Upper lobe of left lung (tissue), 6 donors: ENCODE results near the gene STON2. TPM values are rescaled to one million over a fixed set of nuclear protein-coding genes. Genes with fewer than 3 reads are reported as not detected.
A peak's percentile ranks its signal among the peaks of the same experiment; 100 is the strongest.

ENCODE experiments used
- ATAC-seq, 2 donors: fragments of 200-7000 bp; cut with Tn5 transposase; one replicate each; pipeline ENCODE4 v1.9.1; 2022; ENCODE audit warnings: mild to moderate bottlenecking in 2 of 2, moderate library complexity in 2 of 2; ENCODE audit not compliant: low FRiP score in 2 of 2
- DNase-seq, 2 donors: peaks; one replicate each; pipeline ENCODE4 v3.0.0-alpha.2; 2019 to 2020
- H3K27ac ChIP-seq, 4 donors: fragments of 200-600 bp; sonication (generic); one replicate each; pipeline ENCODE4 v1.5.1; 2016 to 2019
- H3K27me3 ChIP-seq, 4 donors: fragments of 200-600 bp; sonication (generic); one replicate each; pipeline ENCODE4 v1.5.1; 2017 to 2019
- H3K36me3 ChIP-seq, 4 donors: fragments of 200-600 bp; sonication (generic); one replicate each; pipeline ENCODE4 v1.5.1; 2016 to 2019
- H3K4me1 ChIP-seq, 4 donors: fragments of 200-600 bp; sonication (generic); one replicate each; pipeline ENCODE4 v1.5.1; 2018 to 2019
- H3K4me3 ChIP-seq, 4 donors: fragments of 200-600 bp; sonication (generic); one replicate each; pipeline ENCODE4 v1.5.1; 2017 to 2019; ENCODE audit warnings: mild to moderate bottlenecking in 2 of 4, moderate library complexity in 1 of 4
- H3K9me3 ChIP-seq, 4 donors: fragments of 200-600 bp; sonication (generic); one replicate each; pipeline ENCODE4 v1.5.1; 2018 to 2019
- EP300 ChIP-seq, 4 donors: sonication (generic); formaldehyde crosslinking; IDR thresholded peaks; one replicate each; pipeline ENCODE4 v1.5.1; 2017; ENCODE audit warnings: antibody characterized with exemption in 4 of 4, control low read depth in 2 of 4
- POLR2A ChIP-seq, 4 donors: fragments of 450-650 bp; IDR thresholded peaks; one replicate each; pipeline ENCODE4 v1.5.1; 2016 to 2017; ENCODE audit warnings: antibody characterized with exemption in 4 of 4, mild to moderate bottlenecking in 2 of 4
- POLR2AphosphoS5 ChIP-seq, 2 donors: sonication (generic); formaldehyde crosslinking; IDR thresholded peaks; one replicate each; pipeline ENCODE4 v1.5.1; 2017; ENCODE audit warnings: antibody characterized with exemption in 2 of 2
- WGBS, 2 donors: methylation state at CpG; one replicate each; pipeline ENCODE4 v1.1.5; 2017 to 2018; 5-methylcytosine and 5-hydroxymethylcytosine counted together
- total RNA-seq, 6 donors: library from RNA; depleted of rRNA in 4 of 6; stranded (reverse); fragments of >200 nt in 4 of 6; gene quantifications; one replicate each; pipeline versions ENCODE4 v1.1.0 to v1.2.1, GENCODE V29; 2016 to 2021
- TF ChIP-seq, protein P1 (sequence below), 6 experiments: fragments of 450-650 bp in 4 of 6; fragments of 200-600 bp in 2 of 6; sonication (generic) in 2 of 6; IDR thresholded peaks; one replicate each; pipeline ENCODE4 v1.5.1; 2016 to 2019; ENCODE audit warnings: antibody characterized with exemption in 6 of 6
- donor health status: DM: no; HTN: no; CAD: no; lungs with moderate emphysema.
- donor health status: DM: no; HTN: yes; CAD: no; lungs with severe emphysema.

The STON2 gene
- total RNA-seq, 6 donors from 2014 or later = 22.3 to 34.8 (median 26.7) TPM

DNA sequence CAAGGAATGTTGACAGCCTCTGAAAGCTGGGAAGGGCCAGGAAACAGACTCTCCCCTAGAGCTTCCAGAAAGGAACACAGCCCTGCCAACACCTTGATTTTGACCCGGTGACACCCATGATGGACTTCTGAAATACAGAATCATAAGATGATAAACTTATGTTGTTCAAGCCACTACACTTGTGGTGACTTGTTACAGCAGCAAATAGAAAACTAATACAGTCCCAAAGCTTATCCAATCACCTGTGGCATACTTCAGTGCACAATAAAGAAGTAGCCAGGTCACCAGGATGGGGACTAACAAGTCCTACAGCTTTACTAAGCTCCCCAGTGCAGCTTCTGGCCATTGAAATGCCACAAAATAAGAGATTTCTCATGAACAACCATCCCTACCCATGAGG is 5.4 kb downstream of the STON2 start:
- no peak overlapping the region for H3K4me3 ChIP-seq
- peaks cover 0 to under 1% (median 0%) of the 10 kb centered on the region in 4 donors for H3K4me1 ChIP-seq
- H3K27ac ChIP-seq = no peak overlapping the region
- ATAC-seq (no peak), DNase-seq (no peak)
- no peaks in the 10 kb centered on the region for H3K36me3 ChIP-seq
- no peaks in the 10 kb centered on the region for H3K9me3 ChIP-seq
- TF ChIP-seq POLR2A (IDR thresholded peaks at IDR 0.05) (no peak), EP300 (IDR thresholded peaks at IDR 0.05) (no peak), POLR2AphosphoS5 (IDR thresholded peaks at IDR 0.05) (no peak)
- TF ChIP-seq, protein P1, sequence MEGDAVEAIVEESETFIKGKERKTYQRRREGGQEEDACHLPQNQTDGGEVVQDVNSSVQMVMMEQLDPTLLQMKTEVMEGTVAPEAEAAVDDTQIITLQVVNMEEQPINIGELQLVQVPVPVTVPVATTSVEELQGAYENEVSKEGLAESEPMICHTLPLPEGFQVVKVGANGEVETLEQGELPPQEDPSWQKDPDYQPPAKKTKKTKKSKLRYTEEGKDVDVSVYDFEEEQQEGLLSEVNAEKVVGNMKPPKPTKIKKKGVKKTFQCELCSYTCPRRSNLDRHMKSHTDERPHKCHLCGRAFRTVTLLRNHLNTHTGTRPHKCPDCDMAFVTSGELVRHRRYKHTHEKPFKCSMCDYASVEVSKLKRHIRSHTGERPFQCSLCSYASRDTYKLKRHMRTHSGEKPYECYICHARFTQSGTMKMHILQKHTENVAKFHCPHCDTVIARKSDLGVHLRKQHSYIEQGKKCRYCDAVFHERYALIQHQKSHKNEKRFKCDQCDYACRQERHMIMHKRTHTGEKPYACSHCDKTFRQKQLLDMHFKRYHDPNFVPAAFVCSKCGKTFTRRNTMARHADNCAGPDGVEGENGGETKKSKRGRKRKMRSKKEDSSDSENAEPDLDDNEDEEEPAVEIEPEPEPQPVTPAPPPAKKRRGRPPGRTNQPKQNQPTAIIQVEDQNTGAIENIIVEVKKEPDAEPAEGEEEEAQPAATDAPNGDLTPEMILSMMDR (IDR thresholded peaks at IDR 0.05) = no peak
- no peaks in the 10 kb centered on the region for H3K27me3 ChIP-seq
- 90 to 100% methylated on average over 1 of the region's 1 CpG for WGBS, 2 donors

DNA sequence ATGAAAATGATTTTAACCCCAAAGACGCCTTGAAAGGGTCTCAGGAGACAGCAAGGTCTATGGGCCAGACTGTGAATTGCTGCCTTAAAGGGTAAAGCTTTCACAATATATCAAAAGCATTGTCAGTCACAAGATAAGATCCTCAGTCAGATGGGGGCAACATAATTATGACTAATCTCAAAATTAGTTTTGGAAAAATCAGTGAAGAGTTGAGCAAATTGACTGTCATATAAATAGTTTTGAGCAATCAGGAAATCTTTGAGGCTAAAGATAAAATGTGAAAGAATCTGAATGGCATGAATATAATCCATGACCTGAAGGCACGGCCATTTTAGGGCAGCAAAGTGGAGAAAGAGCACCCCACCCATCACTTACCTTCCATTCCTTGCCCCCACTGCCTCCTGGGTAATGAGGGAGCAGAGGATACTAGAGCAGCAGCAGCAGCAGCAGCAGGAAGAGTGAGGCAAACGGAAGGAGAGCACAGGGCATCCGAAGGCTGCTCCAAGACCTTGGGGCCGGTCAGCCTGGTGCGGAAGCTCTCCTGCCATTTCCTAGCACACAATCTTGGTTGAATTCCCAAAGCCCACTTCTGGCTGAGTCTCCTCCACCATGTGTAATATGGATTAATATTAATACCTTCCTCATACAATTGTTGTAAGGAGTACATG is 7.0 kb downstream of the STON2 start:
- ATAC-seq = no peak
- no peak for DNase-seq
- no peaks in the 10 kb centered on the region for H3K36me3 ChIP-seq
- H3K27me3 ChIP-seq = no peaks in the 10 kb centered on the region
- WGBS, 2 donors = 77 to 81% methylated on average over 6 of the region's 6 CpGs
- no peaks in the 10 kb centered on the region for H3K4me1 ChIP-seq
- TF ChIP-seq POLR2AphosphoS5 (IDR thresholded peaks at IDR 0.05) (no peak), POLR2A (IDR thresholded peaks at IDR 0.05) (no peak), EP300 (IDR thresholded peaks at IDR 0.05) (no peak)
- TF ChIP-seq, protein P1 (IDR thresholded peaks at IDR 0.05) = no peak
- H3K9me3 ChIP-seq = no peaks in the 10 kb centered on the region
- no peak overlapping the region for H3K27ac ChIP-seq
- no peak overlapping the region for H3K4me3 ChIP-seq

GRCh38 chr14:81392052-81392451 is 8.1 kb downstream of the STON2 start:
- Histone ChIP-seq H3K4me3 (no peak overlapping the region), H3K36me3 (no peaks in the 10 kb centered on the region), H3K4me1 (no peaks in the 10 kb centered on the region), H3K27ac (no peak overlapping the region), H3K9me3 (no peaks in the 10 kb centered on the region), H3K27me3 (no peaks in the 10 kb centered on the region)
- DNase-seq (no peak), ATAC-seq (no peak)
- 72 to 79% methylated on average over 5 of the region's 5 CpGs for WGBS, 2 donors
- TF ChIP-seq EP300 (IDR thresholded peaks at IDR 0.05) = no peak
- TF ChIP-seq, protein P1 (IDR thresholded peaks at IDR 0.05) = no peak
- TF ChIP-seq POLR2A (IDR thresholded peaks at IDR 0.05) = no peak
- TF ChIP-seq POLR2AphosphoS5 (IDR thresholded peaks at IDR 0.05) = no peak

DNA sequence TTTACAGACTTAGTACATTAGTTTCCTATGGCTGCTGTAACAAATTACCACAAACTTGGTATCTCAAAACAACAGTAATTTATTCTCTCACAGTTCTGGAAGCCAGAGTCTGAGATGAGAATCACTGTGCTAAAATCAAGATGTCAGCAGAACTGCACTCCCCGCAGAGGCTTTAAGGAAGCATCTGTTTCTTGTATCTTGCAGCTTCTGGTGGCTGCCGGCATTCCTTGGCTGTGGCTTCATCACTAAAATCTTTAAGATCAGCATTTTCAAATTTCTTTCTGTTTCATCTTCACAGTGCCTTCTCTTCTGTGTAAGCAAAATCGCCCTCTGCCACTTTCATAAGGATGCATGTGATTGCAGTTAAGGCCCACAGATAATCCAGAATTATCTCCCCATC is 9.4 kb downstream of the STON2 start:
- 57 to 74% methylated on average over 3 of the region's 3 CpGs for WGBS, 2 donors
- no peaks in the 10 kb centered on the region for H3K4me1 ChIP-seq
- no peak for DNase-seq
- TF ChIP-seq, protein P1 (IDR thresholded peaks at IDR 0.05) = no peak
- TF ChIP-seq POLR2AphosphoS5 (IDR thresholded peaks at IDR 0.05) (no peak), EP300 (IDR thresholded peaks at IDR 0.05) (no peak), POLR2A (IDR thresholded peaks at IDR 0.05) (no peak)
- ATAC-seq = peak in 1 of 2 donors; percentile 36
- no peaks in the 10 kb centered on the region for H3K9me3 ChIP-seq
- no peak overlapping the region for H3K4me3 ChIP-seq
- no peaks in the 10 kb centered on the region for H3K36me3 ChIP-seq
- H3K27me3 ChIP-seq = no peaks in the 10 kb centered on the region
- H3K27ac ChIP-seq = no peak overlapping the region

DNA sequence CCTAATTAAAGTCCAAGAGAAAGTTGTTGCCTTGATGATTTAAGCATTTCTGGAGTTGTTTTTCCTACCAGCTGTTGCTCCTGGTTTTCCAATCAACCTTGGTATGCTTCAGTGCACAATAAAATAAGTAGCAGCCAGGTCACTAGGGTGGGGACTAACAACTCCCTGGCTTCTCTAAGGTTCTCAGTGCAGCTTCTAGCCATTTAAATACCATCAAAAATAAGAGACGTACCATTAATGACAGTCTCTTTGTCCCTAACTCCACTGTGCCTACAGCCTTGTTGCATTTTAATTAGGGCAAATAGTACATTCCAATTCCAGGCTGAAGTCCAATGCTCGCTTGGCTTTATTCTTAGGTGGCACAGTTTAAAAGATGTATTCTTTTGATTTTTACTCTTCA is 11.8 kb downstream of the STON2 start:
- H3K27me3 ChIP-seq = no peaks in the 10 kb centered on the region
- 93 to 95% methylated on average over 2 of the region's 2 CpGs for WGBS, 2 donors
- TF ChIP-seq POLR2AphosphoS5 (IDR thresholded peaks at IDR 0.05) = no peak
- H3K4me1 ChIP-seq = no peaks in the 10 kb centered on the region
- no peaks in the 10 kb centered on the region for H3K36me3 ChIP-seq
- no peaks in the 10 kb centered on the region for H3K9me3 ChIP-seq
- no peak overlapping the region for H3K27ac ChIP-seq
- DNase-seq (no peak), ATAC-seq (no peak)
- no peak overlapping the region for H3K4me3 ChIP-seq
